ENCODE data around the gene C10orf71.

Gene C10orf71

GRCh38 chr10:49361178-49361554 is 62.2 kb downstream of the C10orf71 start:
- no peak for DNase-seq (ENCODE audit: low read depth, low spot score)

- DNase-seq (ENCODE audit: low read depth, low spot score), result no peak
These were observed 63.0 kb downstream of the C10orf71 start for GRCh38 chr10:49361735-49362568.

- no peak for DNase-seq (ENCODE audit: low read depth, low spot score)
These were observed 63.8 kb downstream of the C10orf71 start for GRCh38 chr10:49362596-49363260.

GRCh38 chr10:49363309-49364031 is 64.5 kb downstream of the C10orf71 start:
- no peak for DNase-seq (ENCODE audit: low read depth, low spot score)

GRCh38 chr10:49364051-49364450 is 65.1 kb downstream of the C10orf71 start:
- no peak for DNase-seq (ENCODE audit: low read depth, low spot score)

- DNase-seq (ENCODE audit: low read depth, low spot score), result no peak
These were observed 65.8 kb downstream of the C10orf71 start for GRCh38 chr10:49364747-49365146.

- no peak for DNase-seq (ENCODE audit: low read depth, low spot score)
These were observed 66.3 kb downstream of the C10orf71 start for GRCh38 chr10:49365275-49365674.

- no peak for DNase-seq (ENCODE audit: low read depth, low spot score)
These were observed 66.9 kb downstream of the C10orf71 start for GRCh38 chr10:49365675-49366415.

GRCh38 chr10:49366460-49366859 is 67.5 kb downstream of the C10orf71 start:
- DNase-seq (ENCODE audit: low read depth, low spot score), result no peak

- no peak for DNase-seq (ENCODE audit: low read depth, low spot score)
These were observed 68.6 kb downstream of the C10orf71 start for GRCh38 chr10:49367600-49367999.

- no peak for DNase-seq (ENCODE audit: low read depth, low spot score)
These were observed 69.3 kb downstream of the C10orf71 start for GRCh38 chr10:49368256-49368655.

GRCh38 chr10:49369216-49370162 is 70.5 kb downstream of the C10orf71 start:
- DNase-seq (ENCODE audit: low read depth, low spot score), result no peak

- no peak for DNase-seq (ENCODE audit: low read depth, low spot score)
These were observed 71.5 kb downstream of the C10orf71 start for GRCh38 chr10:49370326-49371100.

- no peak for DNase-seq (ENCODE audit: low read depth, low spot score)
These were observed 73.0 kb downstream of the C10orf71 start for GRCh38 chr10:49371967-49372366.

GRCh38 chr10:49373361-49373760 is 74.4 kb downstream of the C10orf71 start:
- DNase-seq (ENCODE audit: low read depth, low spot score), result no peak

- no peak for DNase-seq (ENCODE audit: low read depth, low spot score)
These were observed 75.8 kb downstream of the C10orf71 start for GRCh38 chr10:49374740-49375139.

- DNase-seq (ENCODE audit: low read depth, low spot score), result no peak
These were observed 76.6 kb downstream of the C10orf71 start for GRCh38 chr10:49375611-49376010.

Measured in activated naive CD8-positive, alpha-beta T cell treated with anti-CD3 and anti-CD28 coated beads, Interleukin-2, amount 50 U/mL, for 16 hours (primary cell).